Spleen (tissue), 11 donors: ENCODE measurements around the gene LRMDA. TPM values are rescaled to one million over a fixed set of nuclear protein-coding genes. Genes with fewer than 3 reads are reported as not detected.

Source experiments
- DNase-seq: peaks from one replicate; pipeline ENCODE4 v3.0.0-alpha.2; 2020
- H3K27ac ChIP-seq, 8 donors: fragments of 200-600 bp; sonication (generic) in 7 of 8; 1 replicate in 4 of 8; 2 replicates in 4 of 8; pipeline versions ENCODE4 v1.5.0 to v1.8.0; 2016 to 2021; ENCODE audit warnings: inconsistent platforms in 4 of 8, mild to moderate bottlenecking in 4 of 8, moderate library complexity in 1 of 8
- H3K27me3 ChIP-seq, 7 donors: fragments of 200-600 bp; sonication (generic) in 6 of 7; replicated peaks in 1 of 7; 1 replicate in 4 of 7; 2 replicates in 3 of 7; pipeline versions ENCODE4 v1.5.0 to v1.8.0; 2016 to 2021; ENCODE audit warnings: inconsistent platforms in 3 of 7, mild to moderate bottlenecking in 1 of 7
- H3K36me3 ChIP-seq, 6 donors: fragments of 200-600 bp; sonication (generic) in 5 of 6; 1 replicate in 4 of 6; 2 replicates in 2 of 6; pipeline versions ENCODE4 v1.5.0 to v1.8.0; 2016 to 2021; ENCODE audit warnings: inconsistent platforms in 2 of 6
- H3K4me1 ChIP-seq, 6 donors: fragments of 200-600 bp; sonication (generic) in 5 of 6; 1 replicate in 3 of 6; 2 replicates in 3 of 6; pipeline versions ENCODE4 v1.5.0 to v1.8.0; 2016 to 2021; ENCODE audit warnings: inconsistent platforms in 3 of 6
- H3K4me3 ChIP-seq, 8 donors: fragments of 200-600 bp; sonication (generic) in 7 of 8; 1 replicate in 4 of 8; 2 replicates in 4 of 8; pipeline versions ENCODE4 v1.5.0 to v1.8.0; 2016 to 2021; ENCODE audit warnings: inconsistent platforms in 4 of 8, mild to moderate bottlenecking in 4 of 8, moderate library complexity in 2 of 8
- H3K9me3 ChIP-seq, 8 donors: fragments of 200-600 bp; sonication (generic) in 7 of 8; 1 replicate in 4 of 8; 2 replicates in 4 of 8; pipeline versions ENCODE4 v1.5.0 to v1.8.0; 2016 to 2021; ENCODE audit warnings: inconsistent platforms in 4 of 8
- CTCF ChIP-seq, 11 experiments: fragments of 200-600 bp in 7 of 11; fragments of 450-650 bp in 4 of 11; sonication (generic) in 4 of 11; IDR thresholded peaks in 8 of 11; conservative IDR thresholded peaks in 3 of 11; 1 replicate in 7 of 11; 2 replicates in 4 of 11; pipeline versions ENCODE4 v1.4.0 to v1.8.0; 2016 to 2021; ENCODE audit warnings: antibody characterized with exemption in 11 of 11, inconsistent platforms in 4 of 11, mild to moderate bottlenecking in 1 of 11
- POLR2A ChIP-seq, 3 donors: fragments of 450-650 bp; IDR thresholded peaks; one replicate each; pipeline ENCODE4 v1.5.1; 2017; ENCODE audit warnings: antibody characterized with exemption in 3 of 3, mild to moderate bottlenecking in 1 of 3
- POLR2AphosphoS5 ChIP-seq, 3 donors: sonication (generic); formaldehyde crosslinking; IDR thresholded peaks; one replicate each; pipeline ENCODE4 v1.5.1; 2017; ENCODE audit warnings: antibody characterized with exemption in 3 of 3
- WGBS, 5 donors: extraction: QIAGEN DNeasy Blood & Tissue Kit in 3 of 5; methylation state at CpG; one replicate each; pipeline versions ENCODE4 v1.1.5 to v1.1.7; 2013 to 2018; 5-methylcytosine and 5-hydroxymethylcytosine counted together
- intact Hi-C: fragments of 100-400 bp; cut with DNase I; formaldehyde crosslinking; loops from one replicate; pipeline ENCODE4 v1.15.0; 2023; ENCODE audit warnings: low total_unique reads
- polyA plus RNA-seq, 3 donors: library from polyadenylated mRNA; stranded (reverse); fragments of 200-250 nt; gene quantifications; one replicate each; pipeline ENCODE4 v1.2.1, GENCODE V29; 2013
- total RNA-seq, 7 donors: library from RNA; depleted of rRNA in 3 of 7; stranded (reverse); fragments of >200 nt in 3 of 7; fragmentation: NEBNext Ultra II Directional in 4 of 7; extraction: Animal tissue kit (Norgen Biotek cat#: 25700) in 4 of 7; gene quantifications; one replicate each; pipeline versions ENCODE4 v1.1.0 to v1.2.1, GENCODE V29; 2016 to 2021
- donor health status: healthy with polysubstance abuse.
- donor health status: DM: no; HTN: no; CAD: no; lungs with moderate emphysema.
- donor health status: DM: no; HTN: no; CAD: no.
- donor health status: Bipolar disorder and iron deficiency.
- donor health status: healthy.
- donor health status: DM: no; HTN: no; CAD: no.
- donor health status: DM: yes; HTN: yes; CAD: no.

The LRMDA gene
- total and polyA plus RNA-seq, 10 donors = 7.3 to 46.6 (median 28.2) TPM

GRCh38 chr10:75654772-75655171 lies 223.3 kb downstream of the LRMDA start:
- H3K4me1 ChIP-seq = peaks cover 0 to 15% (median 7%) of the 10 kb centered on the region in 6 donors
- 79 to 86% (median 83%) methylated on average over 6 of the region's 6 CpGs for WGBS, 5 donors
- no peak for DNase-seq
- no peak overlapping the region for H3K27ac ChIP-seq
- H3K36me3 ChIP-seq = no peaks in the 10 kb centered on the region
- H3K4me3 ChIP-seq = no peak overlapping the region
- H3K27me3 ChIP-seq = no peaks in the 10 kb centered on the region
- intact Hi-C loops = no loop called here
- H3K9me3 ChIP-seq = no peaks in the 10 kb centered on the region
- TF ChIP-seq CTCF (IDR thresholded peaks at IDR 0.05 in 8 of 11, conservative IDR thresholded peaks at IDR 0.05 in 3 of 11) = no peak
- TF ChIP-seq POLR2A (IDR thresholded peaks at IDR 0.05) = no peak
- no peak for TF ChIP-seq POLR2AphosphoS5 (IDR thresholded peaks at IDR 0.05)

- Histone ChIP-seq H3K27ac (no peak overlapping the region), H3K4me1 (peaks cover 0 to 15% (median 7%) of the 10 kb centered on the region in 6 donors), H3K36me3 (no peaks in the 10 kb centered on the region), H3K9me3 (no peaks in the 10 kb centered on the region), H3K4me3 (no peak overlapping the region), H3K27me3 (no peaks in the 10 kb centered on the region)
- intact Hi-C loops = no loop called here
- 38 to 61% (median 47%) methylated on average over 3 of the region's 3 CpGs for WGBS, 5 donors
- TF ChIP-seq POLR2AphosphoS5 (IDR thresholded peaks at IDR 0.05) (no peak), POLR2A (IDR thresholded peaks at IDR 0.05) (no peak), CTCF (IDR thresholded peaks at IDR 0.05 in 8 of 11, conservative IDR thresholded peaks at IDR 0.05 in 3 of 11) (no peak)
- DNase-seq = no peak
Measured at GRCh38 chr10:75655791-75656451, 224.5 kb downstream of the LRMDA start.

GRCh38 chr10:75657351-75657750 lies 225.9 kb downstream of the LRMDA start:
- Histone ChIP-seq H3K4me1 (peaks cover 0 to 15% (median 7%) of the 10 kb centered on the region in 6 donors), H3K36me3 (no peaks in the 10 kb centered on the region), H3K27me3 (no peaks in the 10 kb centered on the region), H3K27ac (no peak overlapping the region), H3K9me3 (no peaks in the 10 kb centered on the region), H3K4me3 (no peak overlapping the region)
- 94 to 100% (median 96%) methylated on average over 2 of the region's 2 CpGs for WGBS, 5 donors
- DNase-seq = no peak
- TF ChIP-seq CTCF (IDR thresholded peaks at IDR 0.05 in 8 of 11, conservative IDR thresholded peaks at IDR 0.05 in 3 of 11) = no peak
- no peak for TF ChIP-seq POLR2AphosphoS5 (IDR thresholded peaks at IDR 0.05)
- TF ChIP-seq POLR2A (IDR thresholded peaks at IDR 0.05) = no peak
- intact Hi-C loops = no loop called here

- Histone ChIP-seq H3K4me1 (peaks cover 0 to 15% (median 7%) of the 10 kb centered on the region in 6 donors), H3K27me3 (no peaks in the 10 kb centered on the region), H3K27ac (no peak overlapping the region), H3K4me3 (no peak overlapping the region), H3K9me3 (no peaks in the 10 kb centered on the region), H3K36me3 (no peaks in the 10 kb centered on the region)
- intact Hi-C loops = no loop called here
- no peak for DNase-seq
- 90 to 97% (median 93%) methylated on average over 4 of the region's 4 CpGs for WGBS, 5 donors
- TF ChIP-seq POLR2A (IDR thresholded peaks at IDR 0.05) = no peak
- no peak for TF ChIP-seq CTCF (IDR thresholded peaks at IDR 0.05 in 8 of 11, conservative IDR thresholded peaks at IDR 0.05 in 3 of 11)
- no peak for TF ChIP-seq POLR2AphosphoS5 (IDR thresholded peaks at IDR 0.05)
Measured at GRCh38 chr10:75658036-75658435, 226.6 kb downstream of the LRMDA start.
